IMR-90 (cell line): ENCODE results near the gene C17orf67. TPM values are rescaled to one million over a fixed set of nuclear protein-coding genes. Genes with fewer than 3 reads are reported as not detected.

Source experiments
- ATAC-seq: fragments of 200-7000 bp; cut with Tn5 transposase; 2 replicates; pipeline ENCODE4 v1.9.1; 2020; ENCODE audit warnings: low read depth, mild to moderate bottlenecking, moderate library complexity
- BruUV-seq: library from RNA; stranded (reverse); fragments of 400-500 nt; replicated peaks from 2 replicates; lab custom pipeline; 2021; lab: Mats Ljungman, UMichigan
- CTCF ChIA-PET: fragments of 300-600 bp; formaldehyde crosslinking; extraction: SDS; loops from one replicate; lab custom pipeline; 2021; ENCODE audit warnings: antibody characterized with exemption; lab: Yijun Ruan, JAX
- POLR2A ChIA-PET: fragments of 300-600 bp; sonication (Branson Sonifier 250); formaldehyde crosslinking; loops from one replicate; lab custom pipeline; 2022; ENCODE audit warnings: antibody characterized with exemption; ENCODE audit not compliant: unreplicated experiment; lab: Charles Lee
- DNase-seq: peaks from one replicate; pipeline ENCODE4 v3.0.0; 2013
- H2AFZ ChIP-seq: replicated peaks from 2 replicates; pipeline ENCODE3; 2013; ENCODE audit warnings: low read length, mild to moderate bottlenecking; ENCODE audit not compliant: poor library complexity
- H2AK5ac ChIP-seq: 2 replicates; pipeline ENCODE4 v1.6.1; 2013; ENCODE audit warnings: low read depth, low read length, inconsistent platforms
- H2AK9ac ChIP-seq: replicated peaks from 2 replicates; pipeline ENCODE3; 2013; ENCODE audit warnings: mild to moderate bottlenecking, low read depth, low read length, moderate library complexity; ENCODE audit not compliant: poor library complexity
- H2BK120ac ChIP-seq: 2 replicates; pipeline ENCODE4 v1.6.1; 2013; ENCODE audit warnings: low read depth, low read length, inconsistent platforms
- H2BK15ac ChIP-seq: 3 replicates; pipeline ENCODE4 v1.6.1; 2013; ENCODE audit warnings: low read depth, low read length, inconsistent platforms
- H2BK20ac ChIP-seq: 2 replicates; pipeline ENCODE4 v1.6.1; 2013; ENCODE audit warnings: low read depth, mild to moderate bottlenecking, inconsistent platforms, low read length, moderate library complexity
- H2BK5ac ChIP-seq: 2 replicates; pipeline ENCODE4 v1.6.1; 2013; ENCODE audit warnings: mild to moderate bottlenecking, low read depth, low read length, inconsistent platforms; ENCODE audit not compliant: poor library complexity, severe bottlenecking
- H3K14ac ChIP-seq: replicated peaks from 2 replicates; pipeline ENCODE4 v1.6.1; 2013; ENCODE audit warnings: low read depth, low read length, inconsistent platforms
- H3K18ac ChIP-seq: 2 replicates; pipeline ENCODE4 v1.6.1; 2013; ENCODE audit warnings: low read depth, low read length, control low read depth
- H3K23ac ChIP-seq: 2 replicates; pipeline ENCODE4 v1.6.1; 2013; ENCODE audit warnings: low read depth, low read length, inconsistent platforms
- H3K27ac ChIP-seq: 2 replicates; pipeline ENCODE4 v1.5.1; 2013; ENCODE audit warnings: mild to moderate bottlenecking, control low read depth, low read length; ENCODE audit not compliant: insufficient read depth
- H3K27me3 ChIP-seq: 2 replicates; pipeline ENCODE4 v1.6.1; 2013; ENCODE audit warnings: low read length; ENCODE audit not compliant: control insufficient read depth, insufficient read depth
- H3K36me3 ChIP-seq: 2 replicates; pipeline ENCODE4 v1.6.1; 2013; ENCODE audit warnings: low read length, mixed read lengths; ENCODE audit not compliant: control insufficient read depth, insufficient read depth
- H3K4ac ChIP-seq: 2 replicates; pipeline ENCODE4 v1.6.1; 2013; ENCODE audit warnings: low read depth, low read length, inconsistent platforms
- H3K4me1 ChIP-seq: 2 replicates; pipeline ENCODE4 v1.6.1; 2013; ENCODE audit warnings: low read length, mixed read lengths; ENCODE audit not compliant: control insufficient read depth, insufficient read depth
- H3K4me2 ChIP-seq: 2 replicates; pipeline ENCODE4 v1.6.1; 2013; ENCODE audit warnings: low read depth, mild to moderate bottlenecking, control low read depth, low read length, moderate library complexity
- H3K4me3 ChIP-seq: 2 replicates; pipeline ENCODE4 v1.5.1; 2013; ENCODE audit warnings: low read depth, mild to moderate bottlenecking, control low read depth, low read length, moderate library complexity; ENCODE audit not compliant: insufficient read depth
- H3K56ac ChIP-seq: 2 replicates; pipeline ENCODE4 v1.6.1; 2013; ENCODE audit warnings: low read length, inconsistent platforms; ENCODE audit not compliant: insufficient read depth; ENCODE audit errors: extremely low read depth
- H3K79me1 ChIP-seq, 2 experiments: 2 replicates each; pipeline ENCODE4 v1.6.1; 2013; ENCODE audit warnings: low read length in 2 of 2, inconsistent platforms in 1 of 2, low read depth in 1 of 2
- H3K9ac ChIP-seq: 2 replicates; pipeline ENCODE4 v1.6.1; 2013; ENCODE audit warnings: low read depth, low read length, control low read depth
- H3K9me1 ChIP-seq: 2 replicates; pipeline ENCODE4 v1.6.1; 2013; ENCODE audit warnings: low read length, inconsistent platforms; ENCODE audit not compliant: insufficient read depth
- H3K9me3 ChIP-seq: 2 replicates; pipeline ENCODE4 v1.6.1; 2013; ENCODE audit warnings: low read length; ENCODE audit not compliant: control insufficient read depth, insufficient read depth
- H4K20me1 ChIP-seq: 2 replicates; pipeline ENCODE4 v1.6.1; 2013; ENCODE audit warnings: low read length, inconsistent platforms; ENCODE audit not compliant: insufficient read depth
- H4K5ac ChIP-seq: 2 replicates; pipeline ENCODE4 v1.6.1; 2013; ENCODE audit warnings: mild to moderate bottlenecking, low read depth, low read length, control low read depth
- H4K8ac ChIP-seq, 2 experiments: 2 replicates each; pipeline ENCODE4 v1.6.1; 2013; ENCODE audit warnings: low read depth in 2 of 2, low read length in 2 of 2, control low read depth in 1 of 2, inconsistent platforms in 1 of 2
- H4K91ac ChIP-seq: 2 replicates; pipeline ENCODE4 v1.6.1; 2013; ENCODE audit warnings: low read depth, low read length, inconsistent platforms; ENCODE audit not compliant: insufficient read depth
- BHLHE40 ChIP-seq: fragments of 150-350 bp; IDR thresholded peaks from 2 replicates; pipeline ENCODE4 v1.6.1; 2016; ENCODE audit warnings: mild to moderate bottlenecking, low read depth, low read length
- CEBPB ChIP-seq: IDR thresholded peaks from 2 replicates; pipeline ENCODE4 v1.6.1; 2012; ENCODE audit warnings: low read depth, low read length, improper control_type of control experiment
- CHD1 ChIP-seq: IDR thresholded peaks from 2 replicates; pipeline ENCODE4 v1.6.1; 2012; ENCODE audit warnings: low read depth, low read length, improper control_type of control experiment
- FOS ChIP-seq: fragments of 150-350 bp; IDR thresholded peaks from 2 replicates; pipeline ENCODE4 v1.6.1; 2016; ENCODE audit warnings: low read depth, low read length
- MAFK ChIP-seq: IDR thresholded peaks from 2 replicates; pipeline ENCODE4 v1.6.1; 2012; ENCODE audit warnings: low read depth, low read length, improper control_type of control experiment
- MXI1 ChIP-seq: IDR thresholded peaks from 2 replicates; pipeline ENCODE4 v1.6.1; 2012; ENCODE audit warnings: low read depth, mild to moderate bottlenecking, low read length, moderate library complexity, borderline replicate concordance
- NFE2L2 ChIP-seq: fragments of 150-350 bp; IDR thresholded peaks from 2 replicates; pipeline ENCODE4 v1.6.1; 2016; ENCODE audit warnings: low read depth, mild to moderate bottlenecking, low read length
- POLR2A ChIP-seq: IDR thresholded peaks from 2 replicates; pipeline ENCODE4 v1.6.1; 2012; ENCODE audit warnings: mild to moderate bottlenecking, low read depth, low read length
- RFX5 ChIP-seq: IDR thresholded peaks from 2 replicates; pipeline ENCODE4 v1.8.0; 2012; ENCODE audit warnings: low read depth, mild to moderate bottlenecking, low read length, moderate library complexity
- WGBS, 2 experiments: methylation state at CpG; one replicate each; pipeline versions ENCODE4 v1.1.5 to v1.1.7; 2013; ENCODE audit warnings: missing lambda C conversion rate in 2 of 2; ENCODE audit not compliant: insufficient read length in 1 of 2; ENCODE audit errors: extremely low coverage in 2 of 2; 5-methylcytosine and 5-hydroxymethylcytosine counted together
- dilution Hi-C: fragments of 300-500 bp; cut with HindIII; formaldehyde crosslinking; loops from one replicate; pipeline ENCODE4 v1.14.3; 2018; ENCODE audit warnings: low sequenced_read_pairs; ENCODE audit not compliant: unreplicated experiment
- in situ Hi-C: fragments of 300-500 bp; cut with MboI; formaldehyde crosslinking; loops from 3 replicates; pipeline ENCODE4 v1.14.3; 2019; ENCODE audit warnings: low sequenced_read_pairs, inconsistent platforms, mixed read lengths
- intact Hi-C: fragments of 100-400 bp; cut with micrococcal nuclease; formaldehyde crosslinking; loops from 2 replicates; pipeline ENCODE4 v1.10.0; 2022
- polyA plus RNA-seq, 3 experiments: library from polyadenylated mRNA; depleted of rRNA; stranded (reverse); fragments of >200 nt; gene quantifications; 2 replicates each; pipeline ENCODE4 v1.2.3, GENCODE V29; 2012; ENCODE audit warnings: low replicate concordance in 1 of 3
- total RNA-seq: library from RNA; depleted of rRNA; stranded (reverse); fragments of >200 nt; gene quantifications from 2 replicates; pipeline ENCODE4 v1.2.3, GENCODE V29; 2012
- TF ChIP-seq, protein P1 (sequence below): fragments of 150-350 bp; IDR thresholded peaks from 2 replicates; pipeline ENCODE4 v1.6.1; 2016; ENCODE audit warnings: low read depth, mild to moderate bottlenecking, low read length, moderate library complexity, borderline replicate concordance
- TF ChIP-seq, protein P2 (sequence below): conservative IDR thresholded peaks from 2 replicates; pipeline ENCODE4 v1.5.1; 2012; ENCODE audit warnings: mild to moderate bottlenecking, low read depth, low read length, improper control_type of control experiment

The C17orf67 gene
- total and polyA plus RNA-seq, 2 of the 4 experiments (the other 2 are of a cell fraction): 0.18 to 1.1 TPM

DNA sequence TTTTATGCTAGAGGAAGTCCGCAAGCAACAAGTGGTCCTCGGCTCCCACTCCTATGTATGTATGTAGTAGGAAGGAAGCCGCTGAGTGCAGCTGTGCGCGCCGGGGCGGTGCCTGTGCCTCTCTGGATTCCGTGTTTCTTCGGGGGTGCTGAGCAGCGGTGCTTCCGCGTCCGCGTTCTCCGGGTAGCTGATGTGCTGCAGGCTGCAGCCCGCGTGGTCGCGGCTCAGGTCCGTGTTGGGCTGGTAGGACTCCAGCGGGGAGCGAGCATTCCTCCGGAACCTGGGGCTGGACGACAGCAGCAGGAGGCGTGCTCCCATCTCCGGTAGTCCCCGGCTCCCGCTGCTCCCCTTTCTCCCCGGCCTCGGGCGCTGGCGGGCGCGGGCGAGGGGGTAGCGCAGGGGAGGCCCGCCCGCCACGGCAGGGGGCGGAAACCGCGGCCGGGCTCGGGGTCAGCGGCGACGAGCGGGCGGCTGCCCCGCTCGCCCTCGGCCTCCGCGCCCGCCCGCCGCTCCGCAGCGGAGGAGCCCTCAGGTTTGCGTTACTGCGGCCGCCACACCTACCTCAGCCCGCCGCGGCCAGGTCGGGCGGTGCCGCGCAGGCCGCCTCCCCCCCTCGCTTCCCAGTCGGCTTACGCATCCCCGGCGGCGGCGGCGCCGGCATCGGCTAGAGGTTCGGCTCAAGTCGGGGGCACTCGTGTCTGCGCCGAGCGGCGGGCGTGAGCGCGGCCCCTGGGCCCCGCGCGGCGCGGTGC, 487 bp downstream of the C17orf67 start (continued):
- TF ChIP-seq, protein P1, sequence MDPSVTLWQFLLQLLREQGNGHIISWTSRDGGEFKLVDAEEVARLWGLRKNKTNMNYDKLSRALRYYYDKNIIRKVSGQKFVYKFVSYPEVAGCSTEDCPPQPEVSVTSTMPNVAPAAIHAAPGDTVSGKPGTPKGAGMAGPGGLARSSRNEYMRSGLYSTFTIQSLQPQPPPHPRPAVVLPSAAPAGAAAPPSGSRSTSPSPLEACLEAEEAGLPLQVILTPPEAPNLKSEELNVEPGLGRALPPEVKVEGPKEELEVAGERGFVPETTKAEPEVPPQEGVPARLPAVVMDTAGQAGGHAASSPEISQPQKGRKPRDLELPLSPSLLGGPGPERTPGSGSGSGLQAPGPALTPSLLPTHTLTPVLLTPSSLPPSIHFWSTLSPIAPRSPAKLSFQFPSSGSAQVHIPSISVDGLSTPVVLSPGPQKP: no peak
- TF ChIP-seq POLR2A: no peak

DNA sequence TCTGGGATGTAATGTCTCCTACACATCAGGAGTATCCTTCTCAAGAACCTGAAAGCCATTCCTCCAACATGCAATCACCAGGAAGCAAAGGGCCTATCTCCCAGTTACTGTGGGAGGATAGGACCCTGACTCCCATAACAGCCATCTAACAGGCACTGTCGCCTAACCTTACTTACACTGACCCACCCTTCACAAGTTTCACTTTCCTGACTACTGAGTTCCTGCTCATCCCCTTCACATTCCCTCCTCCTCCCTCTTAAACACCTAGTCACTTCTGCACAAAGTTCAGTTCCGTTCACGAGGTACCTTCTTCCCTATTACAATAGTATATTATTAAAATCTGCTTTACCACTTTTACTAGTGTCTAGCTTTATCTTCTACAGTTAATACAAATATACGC, 1.3 kb downstream of the C17orf67 start:
- BruUV-seq: no TSS peak
- Histone ChIP-seq H3K56ac (no peak overlapping the region), H3K27me3 (no peaks in the 10 kb centered on the region), H3K9me1 (peaks cover 21% of the 10 kb centered on the region), H3K4me1 (peaks cover 8% of the 10 kb centered on the region), H4K8ac (peak overlapping the region in 1 of 2 experiments; percentile 20; a peak in 2 of 4 replicates), H3K18ac (peak overlapping the region; percentile 5; the same call in 1 of the 2 replicates), H3K9me3 (no peaks in the 10 kb centered on the region), H2BK120ac (no peak overlapping the region), H2BK20ac (no peak overlapping the region), H4K5ac (0 out of 2 replicates have a peak overlapping the region, but pooled peaks have one; percentile 4), H3K9ac (peak overlapping the region; percentile 66), H3K4me2 (peak overlapping the region; percentile 93), H2AK9ac (peak overlapping the region; percentile 57), H2AFZ (peak overlapping the region; percentile 65), H2BK5ac (no peak overlapping the region), H2AK5ac (peak overlapping the region; percentile 24; the same call in 1 of the 2 replicates), H4K91ac (no peak overlapping the region), H3K27ac (no peak overlapping the region), H2BK15ac (no peak overlapping the region), H3K79me1 (peaks cover 32 to 49% of the 10 kb centered on the region in 2 experiments), H3K4me3 (peak overlapping the region; percentile 30), H3K36me3 (no peaks in the 10 kb centered on the region; the same call in 1 of the 2 replicates), H3K14ac (peak overlapping the region; percentile 80), H3K23ac (peak overlapping the region; percentile 89), H4K20me1 (peaks cover 19% of the 10 kb centered on the region), H3K4ac (peak overlapping the region; percentile 47; the same call in 1 of the 2 replicates)
- ChIA-PET POLR2A (no interaction called here), CTCF (no interaction called here)
- DNase-seq (no peak), ATAC-seq (no peak)
- intact Hi-C loops: loop anchor here (5.0 kb wide), 1 partner anchor 240 kb away; the partner anchor contains the start of gene NOG
- WGBS, 2 experiments: 83% methylated on average over 1 of the region's 4 CpGs; no CpG with 5 or more reads in 1 of the 2 experiments
- in situ Hi-C loops: no loop called here
- TF ChIP-seq NFE2L2 (no peak), BHLHE40 (no peak), MAFK (no peak), CEBPB (no peak), CHD1 (no peak), RFX5 (no peak), POLR2A (no peak), MXI1 (no peak), FOS (no peak)
- TF ChIP-seq, protein P2, sequence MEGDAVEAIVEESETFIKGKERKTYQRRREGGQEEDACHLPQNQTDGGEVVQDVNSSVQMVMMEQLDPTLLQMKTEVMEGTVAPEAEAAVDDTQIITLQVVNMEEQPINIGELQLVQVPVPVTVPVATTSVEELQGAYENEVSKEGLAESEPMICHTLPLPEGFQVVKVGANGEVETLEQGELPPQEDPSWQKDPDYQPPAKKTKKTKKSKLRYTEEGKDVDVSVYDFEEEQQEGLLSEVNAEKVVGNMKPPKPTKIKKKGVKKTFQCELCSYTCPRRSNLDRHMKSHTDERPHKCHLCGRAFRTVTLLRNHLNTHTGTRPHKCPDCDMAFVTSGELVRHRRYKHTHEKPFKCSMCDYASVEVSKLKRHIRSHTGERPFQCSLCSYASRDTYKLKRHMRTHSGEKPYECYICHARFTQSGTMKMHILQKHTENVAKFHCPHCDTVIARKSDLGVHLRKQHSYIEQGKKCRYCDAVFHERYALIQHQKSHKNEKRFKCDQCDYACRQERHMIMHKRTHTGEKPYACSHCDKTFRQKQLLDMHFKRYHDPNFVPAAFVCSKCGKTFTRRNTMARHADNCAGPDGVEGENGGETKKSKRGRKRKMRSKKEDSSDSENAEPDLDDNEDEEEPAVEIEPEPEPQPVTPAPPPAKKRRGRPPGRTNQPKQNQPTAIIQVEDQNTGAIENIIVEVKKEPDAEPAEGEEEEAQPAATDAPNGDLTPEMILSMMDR: no peak
- TF ChIP-seq, protein P1: no peak
- dilution Hi-C loops: no loop called here
